T-cell (primary cell): ENCODE results near the gene VAMP2. TPM values are rescaled to one million over a fixed set of nuclear protein-coding genes. Genes with fewer than 3 reads are reported as not detected.
A peak's percentile ranks its signal among the peaks of the same experiment; 100 is the strongest.

Source experiments
- ATAC-seq, 4 experiments: fragments of 200-7000 bp in 3 of 4; fragments of 150-1000 bp in 1 of 4; cut with Tn5 transposase; replicated peaks in 1 of 4; 1 replicate in 3 of 4; 2 replicates in 1 of 4; pipeline ENCODE4 v1.10.0; 2021; ENCODE audit warnings: moderate library complexity in 3 of 4, mild to moderate bottlenecking in 2 of 4, moderate number of reproducible peaks in 1 of 4
- CTCF ChIA-PET, 2 donors: fragments of 300-600 bp; sonication (Branson Sonifier 250); formaldehyde crosslinking; loops; one replicate each; lab custom pipeline; 2022; ENCODE audit warnings: antibody characterized with exemption in 2 of 2; lab: Charles Lee
- POLR2A ChIA-PET, 2 donors: fragments of 300-600 bp; sonication (Branson Sonifier 250); formaldehyde crosslinking; loops; one replicate each; lab custom pipeline; 2022; ENCODE audit warnings: antibody characterized with exemption in 2 of 2; lab: Charles Lee
- DNase-seq, 35 experiments: peaks; one replicate each; pipeline versions ENCODE4 v3.0.0 to v3.0.0-alpha.2; 2013 to 2023
- H3K27ac ChIP-seq: one replicate; pipeline ENCODE4 v1.5.1; 2013; ENCODE audit warnings: low read length
- H3K27me3 ChIP-seq, 2 experiments: replicated peaks in 1 of 2; 1 replicate in 1 of 2; 2 replicates in 1 of 2; pipeline versions ENCODE4 v1.6.1 to v1.7.0; 2013; ENCODE audit warnings: low read length in 1 of 2, mixed read lengths in 1 of 2; ENCODE audit not compliant: control insufficient read depth in 2 of 2, insufficient read depth in 2 of 2; ENCODE audit errors: extremely low read depth in 1 of 2
- H3K36me3 ChIP-seq, 2 donors: 1 replicate in 1 of 2; 2 replicates in 1 of 2; pipeline versions ENCODE4 v1.6.1 to v1.7.0; 2013; ENCODE audit warnings: low read length in 1 of 2; ENCODE audit not compliant: control insufficient read depth in 2 of 2, insufficient read depth in 1 of 2; ENCODE audit errors: extremely low read depth in 1 of 2
- H3K4me1 ChIP-seq, 2 experiments: 1 replicate in 1 of 2; 2 replicates in 1 of 2; pipeline versions ENCODE4 v1.6.1 to v1.7.0; 2013; ENCODE audit warnings: low read length in 2 of 2, mixed read lengths in 1 of 2; ENCODE audit not compliant: insufficient read depth in 2 of 2, control insufficient read depth in 1 of 2; ENCODE audit errors: extremely low read depth in 1 of 2
- H3K4me3 ChIP-seq, 2 donors: 1 replicate in 1 of 2; 2 replicates in 1 of 2; pipeline versions ENCODE4 v1.5.1 to v1.7.0; 2013; ENCODE audit warnings: mild to moderate bottlenecking in 2 of 2, low read length in 1 of 2, moderate library complexity in 1 of 2; ENCODE audit not compliant: control insufficient read depth in 1 of 2; ENCODE audit errors: extremely low read depth in 1 of 2
- H3K9me3 ChIP-seq: 2 replicates; pipeline ENCODE4 v1.7.0; 2013
- H3K27ac Mint-ChIP-seq, 2 donors: one replicate each; pipeline ENCODE4 v1.8.0; 2020 to 2021; ENCODE audit warnings: mild to moderate bottlenecking in 2 of 2, mixed read lengths in 2 of 2
- H3K27me3 Mint-ChIP-seq, 2 donors: one replicate each; pipeline ENCODE4 v1.8.0; 2021 to 2022; ENCODE audit warnings: mixed read lengths in 2 of 2
- H3K36me3 Mint-ChIP-seq: one replicate; pipeline ENCODE4 v1.8.0; 2021; ENCODE audit warnings: mixed read lengths
- H3K4me1 Mint-ChIP-seq, 3 donors: one replicate each; pipeline ENCODE4 v1.8.0; 2020 to 2022; ENCODE audit warnings: mixed read lengths in 3 of 3, mild to moderate bottlenecking in 1 of 3
- H3K4me3 Mint-ChIP-seq, 3 donors: one replicate each; pipeline ENCODE4 v1.8.0; 2020 to 2022; ENCODE audit warnings: mild to moderate bottlenecking in 3 of 3, mixed read lengths in 3 of 3, moderate library complexity in 3 of 3
- H3K9me3 Mint-ChIP-seq, 3 donors: one replicate each; pipeline ENCODE4 v1.8.0; 2020 to 2022; ENCODE audit warnings: mixed read lengths in 3 of 3
- WGBS: methylation state at CpG from one replicate; pipeline ENCODE4 v1.1.5; 2013; ENCODE audit warnings: missing lambda C conversion rate; ENCODE audit not compliant: insufficient coverage; 5-methylcytosine and 5-hydroxymethylcytosine counted together
- total RNA-seq, 35 experiments: library from RNA in 6 of 35; stranded (reverse) in 6 of 35; fragments of 120-200 nt in 1 of 35; gene quantifications; one replicate each; pipeline versions ENCODE4 v1.2.1 to v1.2.4 and lab custom pipeline; 2013 to 2026

The VAMP2 gene
- total RNA-seq, 5 donors from 2014 or later (not counting 1 experiment from before 2014, with no cell fraction given), result 160 to 243 (median 186) TPM

- H3K27ac Mint-ChIP-seq, result peak overlapping the region in 1 of 2 donors; percentile 16
- no peaks in the 10 kb centered on the region for H3K9me3 Mint-ChIP-seq
- Histone ChIP-seq H3K27me3 (no peaks in the 10 kb centered on the region), H3K4me1 (peaks cover 7 to 41% of the 10 kb centered on the region in 2 experiments), H3K36me3 (no peaks in the 10 kb centered on the region), H3K27ac (no peak overlapping the region), H3K4me3 (no peak overlapping the region), H3K9me3 (no peaks in the 10 kb centered on the region)
- H3K27me3 Mint-ChIP-seq, result no peaks in the 10 kb centered on the region
- ChIA-PET CTCF (interaction anchor here (0.5 to 1.0 kb wide), 3 partner anchors 11 to 152 kb away, joined by 3 to 7 read pairs (median 4); no protein-coding TSS in a partner anchor), POLR2A (interaction anchor here in 1 of 2 donors (0.8 to 1.2 kb wide), 2 partner anchors 9 to 11 kb away, joined by 3 read pairs; partner anchors contain the start of gene TMEM107)
- DNase-seq (no peak), ATAC-seq (no peak)
- 90% methylated on average over 2 of the region's 3 CpGs for WGBS
- H3K36me3 Mint-ChIP-seq, result no peaks in the 10 kb centered on the region
- H3K4me1 Mint-ChIP-seq, result peaks cover 26 to 41% (median 34%) of the 10 kb centered on the region in 3 donors
- H3K4me3 Mint-ChIP-seq, result no peak overlapping the region
Observed at GRCh38 chr17:8167526-8167925, 4.8 kb upstream of the VAMP2 start.

GRCh38 chr17:8166731-8167130 lies 4.0 kb upstream of the VAMP2 start:
- peaks cover under 1% of the 10 kb centered on the region for H3K36me3 Mint-ChIP-seq
- CTCF ChIA-PET, result interaction anchor here in 1 of 2 donors (0.6 kb wide), 1 partner anchor 145 kb away, joined by 7 read pairs; no protein-coding TSS in a partner anchor

GRCh38 chr17:8164815-8165131 lies 2.0 kb upstream of the VAMP2 start:
- H3K36me3 ChIP-seq, result peaks cover 4 to 21% of the 10 kb centered on the region in 2 donors
- Mint-ChIP-seq H3K4me1 (peaks cover 45 to 56% (median 45%) of the 10 kb centered on the region in 3 donors), H3K27me3 (no peaks in the 10 kb centered on the region), H3K36me3 (peaks cover 18% of the 10 kb centered on the region), H3K27ac (peak overlapping the region; percentile 98), H3K9me3 (no peaks in the 10 kb centered on the region), H3K4me3 (peak overlapping the region; percentile 83 to 85 (median 84))
- ATAC-seq (peak; percentile 11 to 37 (median 29)), DNase-seq (peak in 2 of 35 experiments; percentile 43 to 51)
- 50% methylated on average over 3 of the region's 6 CpGs for WGBS
- ChIA-PET CTCF (interaction anchor here in 1 of 2 donors (1.3 kb wide), 1 partner anchor 46 kb away, joined by 4 read pairs; no protein-coding TSS in a partner anchor), POLR2A (interaction anchor here in 1 of 2 donors (1.8 kb wide), 1 partner anchor 9 kb away, joined by 17 read pairs; no protein-coding TSS in a partner anchor)
- H3K27me3 ChIP-seq, result no peaks in the 10 kb centered on the region
- no peaks in the 10 kb centered on the region for H3K9me3 ChIP-seq
- peak overlapping the region; percentile 99 for H3K27ac ChIP-seq
- H3K4me1 ChIP-seq, result peaks cover 22 to 58% of the 10 kb centered on the region in 2 experiments
- peak overlapping the region; percentile 56 to 60 for H3K4me3 ChIP-seq

More at GRCh38 chr17:8166731-8167130, 4.0 kb upstream of the VAMP2 start:
- ATAC-seq (no peak), DNase-seq (no peak)
- Mint-ChIP-seq H3K27ac (peak overlapping the region in 1 of 2 donors; percentile 61), H3K4me3 (no peak overlapping the region), H3K27me3 (no peaks in the 10 kb centered on the region), H3K4me1 (peaks cover 25 to 40% (median 30%) of the 10 kb centered on the region in 3 donors), H3K9me3 (no peaks in the 10 kb centered on the region)
- no peaks in the 10 kb centered on the region for H3K9me3 ChIP-seq
- H3K36me3 ChIP-seq, result peaks cover 0 to 2% of the 10 kb centered on the region in 2 donors
- H3K27me3 ChIP-seq, result no peaks in the 10 kb centered on the region
- H3K4me1 ChIP-seq, result peaks cover 8 to 42% of the 10 kb centered on the region in 2 experiments
- POLR2A ChIA-PET, result interaction anchor here in 1 of 2 donors (1.2 kb wide), 1 partner anchor 10 kb away, joined by 3 read pairs; the partner anchor contains the start of gene TMEM107
- H3K4me3 ChIP-seq, result no peak overlapping the region
- no peak overlapping the region for H3K27ac ChIP-seq
- 100% methylated on average over 2 of the region's 6 CpGs for WGBS

- Mint-ChIP-seq H3K4me1 (peaks cover 51 to 62% (median 51%) of the 10 kb centered on the region in 3 donors), H3K27me3 (no peaks in the 10 kb centered on the region), H3K36me3 (peaks cover 20% of the 10 kb centered on the region), H3K9me3 (no peaks in the 10 kb centered on the region), H3K27ac (peak overlapping the region; percentile 98), H3K4me3 (peak overlapping the region; percentile 83 to 85 (median 84))
- Histone ChIP-seq H3K4me1 (peaks cover 22 to 63% of the 10 kb centered on the region in 2 experiments), H3K27ac (peak overlapping the region; percentile 99), H3K36me3 (peaks cover 9 to 27% of the 10 kb centered on the region in 2 donors), H3K27me3 (no peaks in the 10 kb centered on the region), H3K9me3 (no peaks in the 10 kb centered on the region), H3K4me3 (peak overlapping the region; percentile 56 to 60)
- ATAC-seq (peak; percentile 60 to 69 (median 66)), DNase-seq (peak in 34 of 35 experiments; percentile 52 to 84 (median 70))
- ChIA-PET CTCF (interaction anchor here in 1 of 2 donors (1.3 kb wide), 1 partner anchor 45 kb away, joined by 4 read pairs; no protein-coding TSS in a partner anchor), POLR2A (interaction anchor here (0.5 to 1.8 kb wide), 4 partner anchors 9 to 163 kb away, joined by 3 to 17 read pairs (median 4); no protein-coding TSS in a partner anchor)
- WGBS, result 0% methylated on average over 2 of the region's 13 CpGs
Observed at GRCh38 chr17:8163978-8164814, 1.4 kb upstream of the VAMP2 start.

- Histone ChIP-seq H3K36me3 (peaks cover 9 to 31% of the 10 kb centered on the region in 2 donors), H3K4me1 (peaks cover 22 to 71% of the 10 kb centered on the region in 2 experiments), H3K27ac (peak overlapping the region; percentile 99), H3K4me3 (peak overlapping the region; percentile 56 to 60), H3K9me3 (no peaks in the 10 kb centered on the region), H3K27me3 (no peaks in the 10 kb centered on the region)
- Mint-ChIP-seq H3K9me3 (no peaks in the 10 kb centered on the region), H3K4me1 (peaks cover 56 to 65% (median 60%) of the 10 kb centered on the region in 3 donors), H3K27ac (peak overlapping the region; percentile 98), H3K27me3 (no peaks in the 10 kb centered on the region), H3K4me3 (peak overlapping the region; percentile 83 to 85 (median 84)), H3K36me3 (peaks cover 25% of the 10 kb centered on the region)
- peak in 1 of 35 experiments; percentile 27 for DNase-seq
- ChIA-PET POLR2A (interaction anchor here (0.6 to 1.8 kb wide), 3 partner anchors 10 to 162 kb away, joined by 3 to 17 read pairs (median 5); no protein-coding TSS in a partner anchor), CTCF (interaction anchor here in 1 of 2 donors (1.3 kb wide), 1 partner anchor 44 kb away, joined by 4 read pairs; no protein-coding TSS in a partner anchor)
- peak; percentile 4 to 20 (median 12) for ATAC-seq
- 7% methylated on average over 44 of the region's 55 CpGs for WGBS
Observed at GRCh38 chr17:8162997-8163977, 539 bp upstream of the VAMP2 start.
